Activated naive CD8-positive, alpha-beta T cell treated with anti-CD3 and anti-CD28 coated beads for 36 hours (primary cell): ENCODE measurements around the gene LRP1B. TPM values are rescaled to one million over a fixed set of nuclear protein-coding genes. Genes with fewer than 3 reads are reported as not detected.

Experiments used
- DNase-seq: peaks from one replicate; pipeline ENCODE4 v3.0.0; 2021
- H3K27ac Mint-ChIP-seq: one replicate; pipeline ENCODE4 v1.8.0; 2022; ENCODE audit warnings: mild to moderate bottlenecking, moderate library complexity, mixed read lengths
- H3K27me3 Mint-ChIP-seq: one replicate; pipeline ENCODE4 v1.8.0; 2022; ENCODE audit warnings: mild to moderate bottlenecking, mixed read lengths
- H3K36me3 Mint-ChIP-seq: one replicate; pipeline ENCODE4 v1.8.0; 2021; ENCODE audit warnings: mild to moderate bottlenecking, mixed read lengths
- H3K4me1 Mint-ChIP-seq: one replicate; pipeline ENCODE4 v1.8.0; 2021; ENCODE audit warnings: mixed read lengths
- H3K4me3 Mint-ChIP-seq: one replicate; pipeline ENCODE4 v1.8.0; 2022; ENCODE audit warnings: mild to moderate bottlenecking, moderate library complexity, mixed read lengths
- H3K9me3 Mint-ChIP-seq: one replicate; pipeline ENCODE4 v1.8.0; 2022; ENCODE audit warnings: mixed read lengths
- total RNA-seq, 2 experiments: library from RNA; stranded (reverse); gene quantifications; one replicate each; pipeline ENCODE4 v1.2.3, GENCODE V29; 2021

The LRP1B gene
- total RNA-seq, 2 experiments from 2014 or later, result not detected

- H3K27ac Mint-ChIP-seq, result no peak overlapping the region
- no peak overlapping the region for H3K4me3 Mint-ChIP-seq
- H3K9me3 Mint-ChIP-seq, result peaks cover 11% of the 10 kb centered on the region
- H3K4me1 Mint-ChIP-seq, result no peaks in the 10 kb centered on the region
- no peaks in the 10 kb centered on the region for H3K27me3 Mint-ChIP-seq
- no peak for DNase-seq
- H3K36me3 Mint-ChIP-seq, result no peaks in the 10 kb centered on the region
Observed at GRCh38 chr2:140627885-140628284, 1502.9 kb downstream of the LRP1B start.

GRCh38 chr2:140627136-140627535 is 1503.7 kb downstream of the LRP1B start:
- no peak overlapping the region for H3K4me3 Mint-ChIP-seq
- no peaks in the 10 kb centered on the region for H3K4me1 Mint-ChIP-seq
- H3K9me3 Mint-ChIP-seq, result peaks cover 11% of the 10 kb centered on the region
- no peak overlapping the region for H3K27ac Mint-ChIP-seq
- no peaks in the 10 kb centered on the region for H3K27me3 Mint-ChIP-seq
- H3K36me3 Mint-ChIP-seq, result no peaks in the 10 kb centered on the region
- no peak for DNase-seq

- peaks cover 9% of the 10 kb centered on the region for H3K9me3 Mint-ChIP-seq
- no peaks in the 10 kb centered on the region for H3K36me3 Mint-ChIP-seq
- no peaks in the 10 kb centered on the region for H3K4me1 Mint-ChIP-seq
- H3K27ac Mint-ChIP-seq, result no peak overlapping the region
- H3K27me3 Mint-ChIP-seq, result no peaks in the 10 kb centered on the region
- H3K4me3 Mint-ChIP-seq, result no peak overlapping the region
- DNase-seq, result no peak
Observed at GRCh38 chr2:140624200-140624599, 1506.6 kb downstream of the LRP1B start.

- Mint-ChIP-seq H3K36me3 (no peaks in the 10 kb centered on the region), H3K27me3 (no peaks in the 10 kb centered on the region), H3K27ac (no peak overlapping the region), H3K4me1 (no peaks in the 10 kb centered on the region), H3K4me3 (no peak overlapping the region), H3K9me3 (peaks cover 5% of the 10 kb centered on the region)
- no peak for DNase-seq
Observed at GRCh38 chr2:140621583-140622362, 1509.0 kb downstream of the LRP1B start.

GRCh38 chr2:140604788-140605187 is 1526.0 kb downstream of the LRP1B start:
- no peak overlapping the region for H3K27ac Mint-ChIP-seq
- H3K36me3 Mint-ChIP-seq, result no peaks in the 10 kb centered on the region
- H3K9me3 Mint-ChIP-seq, result peaks cover 1% of the 10 kb centered on the region
- no peaks in the 10 kb centered on the region for H3K27me3 Mint-ChIP-seq
- no peaks in the 10 kb centered on the region for H3K4me1 Mint-ChIP-seq
- H3K4me3 Mint-ChIP-seq, result no peak overlapping the region
- DNase-seq, result no peak

- Mint-ChIP-seq H3K27me3 (no peaks in the 10 kb centered on the region), H3K4me1 (no peaks in the 10 kb centered on the region)
Observed at GRCh38 chr2:140604096-140604495, 1526.7 kb downstream of the LRP1B start.

GRCh38 chr2:140603416-140603815 is 1527.4 kb downstream of the LRP1B start:
- H3K9me3 Mint-ChIP-seq, result no peaks in the 10 kb centered on the region
- H3K27ac Mint-ChIP-seq, result no peak overlapping the region
- H3K27me3 Mint-ChIP-seq, result no peaks in the 10 kb centered on the region
- DNase-seq, result no peak
- no peaks in the 10 kb centered on the region for H3K36me3 Mint-ChIP-seq
- H3K4me1 Mint-ChIP-seq, result no peaks in the 10 kb centered on the region
- H3K4me3 Mint-ChIP-seq, result no peak overlapping the region

More at GRCh38 chr2:140604096-140604495, 1526.7 kb downstream of the LRP1B start:
- Mint-ChIP-seq H3K27ac (no peak overlapping the region), H3K36me3 (no peaks in the 10 kb centered on the region), H3K4me3 (no peak overlapping the region), H3K9me3 (no peaks in the 10 kb centered on the region)
- no peak for DNase-seq

- Mint-ChIP-seq H3K27me3 (no peaks in the 10 kb centered on the region), H3K4me1 (no peaks in the 10 kb centered on the region), H3K36me3 (no peaks in the 10 kb centered on the region), H3K27ac (no peak overlapping the region), H3K4me3 (no peak overlapping the region), H3K9me3 (no peaks in the 10 kb centered on the region)
- no peak for DNase-seq
Observed at GRCh38 chr2:140601801-140602200, 1529.0 kb downstream of the LRP1B start.

GRCh38 chr2:140601342-140601741 is 1529.5 kb downstream of the LRP1B start:
- H3K36me3 Mint-ChIP-seq, result no peaks in the 10 kb centered on the region
- no peak overlapping the region for H3K27ac Mint-ChIP-seq
- H3K4me3 Mint-ChIP-seq, result no peak overlapping the region
- H3K27me3 Mint-ChIP-seq, result no peaks in the 10 kb centered on the region
- no peaks in the 10 kb centered on the region for H3K4me1 Mint-ChIP-seq
- no peaks in the 10 kb centered on the region for H3K9me3 Mint-ChIP-seq
- no peak for DNase-seq

- H3K27me3 Mint-ChIP-seq, result no peaks in the 10 kb centered on the region
- H3K9me3 Mint-ChIP-seq, result no peaks in the 10 kb centered on the region
- no peak overlapping the region for H3K27ac Mint-ChIP-seq
- H3K36me3 Mint-ChIP-seq, result no peaks in the 10 kb centered on the region
- H3K4me1 Mint-ChIP-seq, result no peaks in the 10 kb centered on the region
- no peak overlapping the region for H3K4me3 Mint-ChIP-seq
- DNase-seq, result no peak
Observed at GRCh38 chr2:140600116-140600515, 1530.7 kb downstream of the LRP1B start.

- Mint-ChIP-seq H3K9me3 (no peaks in the 10 kb centered on the region), H3K4me3 (no peak overlapping the region), H3K4me1 (no peaks in the 10 kb centered on the region), H3K27ac (no peak overlapping the region), H3K36me3 (no peaks in the 10 kb centered on the region), H3K27me3 (no peaks in the 10 kb centered on the region)
- no peak for DNase-seq
Observed at GRCh38 chr2:140597836-140598235, 1533.0 kb downstream of the LRP1B start.

GRCh38 chr2:140597205-140597604 is 1533.6 kb downstream of the LRP1B start:
- no peaks in the 10 kb centered on the region for H3K9me3 Mint-ChIP-seq
- no peak overlapping the region for H3K27ac Mint-ChIP-seq
- no peaks in the 10 kb centered on the region for H3K4me1 Mint-ChIP-seq
- no peak overlapping the region for H3K4me3 Mint-ChIP-seq
- no peak for DNase-seq
- no peaks in the 10 kb centered on the region for H3K36me3 Mint-ChIP-seq
- H3K27me3 Mint-ChIP-seq, result no peaks in the 10 kb centered on the region

GRCh38 chr2:140596447-140596846 is 1534.4 kb downstream of the LRP1B start:
- no peak overlapping the region for H3K27ac Mint-ChIP-seq
- no peak for DNase-seq
- H3K27me3 Mint-ChIP-seq, result no peaks in the 10 kb centered on the region
- no peaks in the 10 kb centered on the region for H3K36me3 Mint-ChIP-seq
- no peaks in the 10 kb centered on the region for H3K4me1 Mint-ChIP-seq
- no peak overlapping the region for H3K4me3 Mint-ChIP-seq
- no peaks in the 10 kb centered on the region for H3K9me3 Mint-ChIP-seq

GRCh38 chr2:140595107-140595506 is 1535.7 kb downstream of the LRP1B start:
- Mint-ChIP-seq H3K9me3 (no peaks in the 10 kb centered on the region), H3K36me3 (no peaks in the 10 kb centered on the region), H3K4me3 (no peak overlapping the region), H3K4me1 (no peaks in the 10 kb centered on the region), H3K27me3 (no peaks in the 10 kb centered on the region), H3K27ac (no peak overlapping the region)
- no peak for DNase-seq

- Mint-ChIP-seq H3K27me3 (no peaks in the 10 kb centered on the region), H3K27ac (no peak overlapping the region), H3K36me3 (no peaks in the 10 kb centered on the region), H3K9me3 (no peaks in the 10 kb centered on the region), H3K4me1 (no peaks in the 10 kb centered on the region), H3K4me3 (no peak overlapping the region)
- no peak for DNase-seq
Observed at GRCh38 chr2:140593132-140593531, 1537.7 kb downstream of the LRP1B start.

- Mint-ChIP-seq H3K36me3 (no peaks in the 10 kb centered on the region), H3K27me3 (no peaks in the 10 kb centered on the region), H3K27ac (no peak overlapping the region), H3K4me1 (no peaks in the 10 kb centered on the region), H3K4me3 (no peak overlapping the region), H3K9me3 (no peaks in the 10 kb centered on the region)
- no peak for DNase-seq
Observed at GRCh38 chr2:140589696-140590095, 1541.1 kb downstream of the LRP1B start.
